Thoracic aorta (tissue), 2 donors: ENCODE data around the gene GCNT1. TPM values are rescaled to one million over a fixed set of nuclear protein-coding genes. Genes with fewer than 3 reads are reported as not detected.
"Not testable (repeated sequence)": the region's sequence is repeated elsewhere in the genome, so short reads cannot be mapped to it uniquely, and the experiment has no call there.

Experiments used
- ATAC-seq: fragments of 150-250 bp; one replicate; pipeline ENCODE4 v1.8.0; 2017; ENCODE audit warnings: low read depth; ENCODE audit not compliant: insufficient number of reproducible peaks, low FRiP score
- DNase-seq: peaks from one replicate; pipeline ENCODE4 v3.0.0-alpha.2; 2020; ENCODE audit warnings: low spot score
- H3K27ac ChIP-seq, 2 donors: fragments of 200-600 bp; sonication (generic); 1 replicate in 1 of 2; 2 replicates in 1 of 2; pipeline ENCODE4 v1.5.1; 2016; ENCODE audit warnings: mild to moderate bottlenecking in 2 of 2, moderate library complexity in 2 of 2
- H3K27me3 ChIP-seq: fragments of 200-600 bp; sonication (generic); replicated peaks from 2 replicates; pipeline ENCODE4 v1.6.0; 2016; ENCODE audit warnings: mild to moderate bottlenecking; ENCODE audit not compliant: insufficient read depth
- H3K36me3 ChIP-seq: fragments of 200-600 bp; sonication (generic); one replicate; pipeline ENCODE4 v1.5.1; 2016
- H3K4me1 ChIP-seq, 2 donors: fragments of 200-600 bp; sonication (generic); 1 replicate in 1 of 2; 2 replicates in 1 of 2; pipeline versions ENCODE4 v1.5.1 to v1.6.0; 2016; ENCODE audit warnings: low read depth in 2 of 2, mild to moderate bottlenecking in 1 of 2; ENCODE audit not compliant: control insufficient read depth in 1 of 2
- H3K4me3 ChIP-seq: fragments of 200-600 bp; sonication (generic); 2 replicates; pipeline ENCODE4 v1.5.1; 2016; ENCODE audit warnings: mild to moderate bottlenecking
- H3K9me3 ChIP-seq: fragments of 200-600 bp; sonication (generic); 2 replicates; pipeline ENCODE4 v1.5.1; 2016
- total RNA-seq, 2 donors: library from RNA; depleted of rRNA; stranded (reverse); fragments of >200 nt; gene quantifications; one replicate each; pipeline versions ENCODE4 v1.1.0 to v1.2.3, GENCODE V29; 2016
- TF ChIP-seq, protein P1 (sequence below): fragments of 200-600 bp; sonication (generic); IDR thresholded peaks from one replicate; pipeline ENCODE4 v1.5.1; 2019; ENCODE audit warnings: antibody characterized with exemption

Gene GCNT1
- total RNA-seq, 2 donors from 2014 or later: 17.1 to 24.1 TPM

DNA sequence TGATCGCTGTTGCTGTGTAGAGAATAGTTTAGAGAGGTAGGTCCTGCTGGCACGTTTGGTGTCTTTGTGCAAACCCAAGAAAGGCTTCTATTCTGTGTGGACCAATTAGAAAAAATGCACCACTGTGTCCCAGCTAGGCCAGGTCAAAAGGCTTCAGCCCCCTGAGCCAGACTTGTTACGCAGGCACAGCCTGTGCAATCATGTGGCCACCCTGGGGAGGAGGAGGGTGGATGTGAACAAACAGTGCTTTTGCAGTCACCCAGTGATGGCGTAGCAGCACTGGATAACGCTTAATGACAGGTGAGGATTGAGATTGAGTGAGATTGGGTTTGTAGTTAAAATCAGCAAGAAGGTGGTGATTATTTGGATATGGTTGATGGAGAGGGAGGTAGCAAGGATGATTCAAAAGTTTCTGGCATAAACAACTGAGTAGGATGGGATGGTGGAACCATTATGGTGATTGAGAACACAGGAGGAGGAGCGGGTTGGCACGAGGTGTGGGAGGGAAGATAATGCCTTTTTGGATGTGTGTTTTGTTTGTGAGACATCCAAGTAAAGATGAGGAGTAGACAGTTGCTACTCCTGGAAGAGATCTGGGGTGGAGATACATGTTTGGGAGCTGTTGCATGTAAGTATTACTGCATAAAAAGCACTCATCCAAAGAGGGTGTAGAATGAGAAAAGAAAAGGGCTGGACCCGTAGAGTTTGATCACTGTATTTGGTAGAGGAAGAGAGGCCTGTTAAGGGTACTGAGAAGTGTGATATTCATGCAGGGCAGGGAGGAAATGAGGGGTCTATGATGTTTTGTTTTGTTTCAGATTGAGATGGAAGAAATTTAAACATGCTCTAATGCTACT is 6.7 kb downstream of the GCNT1 start:
- Histone ChIP-seq H3K36me3 (no peaks in the 10 kb centered on the region), H3K27me3 (no peaks in the 10 kb centered on the region), H3K4me1 (no peaks in the 10 kb centered on the region), H3K4me3 (no peak overlapping the region), H3K9me3 (no peaks in the 10 kb centered on the region), H3K27ac (no peak overlapping the region)
- TF ChIP-seq, protein P1, sequence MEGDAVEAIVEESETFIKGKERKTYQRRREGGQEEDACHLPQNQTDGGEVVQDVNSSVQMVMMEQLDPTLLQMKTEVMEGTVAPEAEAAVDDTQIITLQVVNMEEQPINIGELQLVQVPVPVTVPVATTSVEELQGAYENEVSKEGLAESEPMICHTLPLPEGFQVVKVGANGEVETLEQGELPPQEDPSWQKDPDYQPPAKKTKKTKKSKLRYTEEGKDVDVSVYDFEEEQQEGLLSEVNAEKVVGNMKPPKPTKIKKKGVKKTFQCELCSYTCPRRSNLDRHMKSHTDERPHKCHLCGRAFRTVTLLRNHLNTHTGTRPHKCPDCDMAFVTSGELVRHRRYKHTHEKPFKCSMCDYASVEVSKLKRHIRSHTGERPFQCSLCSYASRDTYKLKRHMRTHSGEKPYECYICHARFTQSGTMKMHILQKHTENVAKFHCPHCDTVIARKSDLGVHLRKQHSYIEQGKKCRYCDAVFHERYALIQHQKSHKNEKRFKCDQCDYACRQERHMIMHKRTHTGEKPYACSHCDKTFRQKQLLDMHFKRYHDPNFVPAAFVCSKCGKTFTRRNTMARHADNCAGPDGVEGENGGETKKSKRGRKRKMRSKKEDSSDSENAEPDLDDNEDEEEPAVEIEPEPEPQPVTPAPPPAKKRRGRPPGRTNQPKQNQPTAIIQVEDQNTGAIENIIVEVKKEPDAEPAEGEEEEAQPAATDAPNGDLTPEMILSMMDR: no peak
- DNase-seq (no peak), ATAC-seq (no peak)

DNA sequence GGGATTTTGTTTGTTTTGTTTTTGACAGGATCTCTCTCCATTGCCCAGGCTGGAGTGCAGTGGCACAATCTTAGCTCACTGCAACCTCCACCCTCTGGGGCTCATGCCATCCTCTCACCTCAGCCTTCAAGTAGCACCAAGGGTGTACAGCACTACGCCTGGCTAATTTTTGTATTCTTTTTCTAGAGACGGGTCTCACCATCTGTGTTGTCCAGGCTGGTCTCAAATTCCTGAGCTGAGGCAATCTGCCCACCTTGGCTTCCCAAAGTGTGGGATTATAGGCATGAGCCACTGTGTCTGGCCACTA is 7.3 kb downstream of the GCNT1 start:
- Histone ChIP-seq H3K4me3 (no peak overlapping the region), H3K27ac (no peak overlapping the region), H3K36me3 (no peaks in the 10 kb centered on the region), H3K4me1 (no peaks in the 10 kb centered on the region), H3K27me3 (no peaks in the 10 kb centered on the region), H3K9me3 (no peaks in the 10 kb centered on the region)
- DNase-seq (no peak), ATAC-seq (no peak)
- TF ChIP-seq, protein P1: no peak

DNA sequence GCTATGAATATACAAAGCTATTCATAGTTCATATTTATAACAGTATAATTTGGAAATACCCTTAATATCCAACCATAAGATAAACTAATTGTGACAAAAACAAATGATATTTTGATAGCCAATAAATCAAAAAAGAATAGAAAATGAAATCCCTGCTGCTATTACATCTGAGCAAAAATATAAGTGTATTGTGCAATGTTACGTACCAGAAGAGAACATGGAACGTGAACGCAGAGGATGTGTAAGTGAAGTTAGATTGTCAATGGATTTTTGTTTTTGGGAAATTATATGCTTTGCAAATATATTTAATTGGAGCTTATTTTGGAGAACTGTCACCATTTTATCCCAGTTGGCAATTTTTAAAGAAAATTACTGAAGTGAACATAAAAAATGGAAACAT is 15.4 kb downstream of the GCNT1 start:
- Histone ChIP-seq H3K36me3 (no peaks in the 10 kb centered on the region), H3K27ac (no peak overlapping the region), H3K4me1 (no peaks in the 10 kb centered on the region), H3K9me3 (no peaks in the 10 kb centered on the region), H3K4me3 (no peak overlapping the region), H3K27me3 (no peaks in the 10 kb centered on the region)
- TF ChIP-seq, protein P1: no peak
- DNase-seq: no peak
- ATAC-seq: no peak

DNA sequence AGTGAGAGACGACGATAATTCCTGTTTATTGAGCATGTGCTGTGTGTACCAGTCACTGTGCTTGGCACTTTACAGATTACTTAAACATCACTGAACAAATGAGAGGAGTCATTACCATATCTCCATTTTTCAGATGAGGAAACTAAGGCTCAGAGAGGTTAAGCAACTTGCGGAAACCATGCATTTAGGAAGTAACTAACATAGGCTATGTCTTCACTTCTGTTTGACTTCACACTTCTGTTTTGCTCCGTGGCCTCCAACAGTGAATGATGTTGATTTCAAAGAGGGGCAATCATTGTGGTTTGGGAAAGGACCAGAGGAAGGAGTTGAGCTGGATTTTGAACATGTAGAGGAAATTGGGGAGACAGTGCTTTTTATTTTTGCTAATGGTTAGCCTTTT is 16.7 kb downstream of the GCNT1 start:
- Histone ChIP-seq H3K36me3 (no peaks in the 10 kb centered on the region), H3K9me3 (no peaks in the 10 kb centered on the region), H3K27ac (no peak overlapping the region), H3K27me3 (no peaks in the 10 kb centered on the region), H3K4me1 (no peaks in the 10 kb centered on the region), H3K4me3 (no peak overlapping the region)
- TF ChIP-seq, protein P1: no peak
- DNase-seq: no peak
- ATAC-seq: no peak

DNA sequence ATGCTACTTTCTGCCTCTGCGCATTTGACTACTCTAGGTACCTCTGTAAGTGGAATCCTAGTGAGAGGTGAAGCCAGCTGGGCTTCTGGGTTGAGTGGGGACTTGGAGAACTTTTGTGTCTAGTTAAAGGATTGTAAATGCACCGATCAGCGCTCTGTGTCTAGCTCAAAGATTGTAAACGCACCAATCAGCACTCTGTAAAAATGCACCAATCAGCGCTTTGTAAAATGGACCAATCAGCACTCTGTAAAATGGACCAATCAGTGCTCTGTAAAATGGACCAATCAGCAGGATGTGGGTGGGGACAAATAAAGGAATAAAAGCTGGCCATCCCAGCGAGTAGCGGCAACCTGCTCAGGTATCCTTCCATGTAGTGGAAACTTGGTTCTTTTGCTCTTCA is 18.8 kb downstream of the GCNT1 start:
- not testable (repeated sequence) for ATAC-seq, H3K4me1 ChIP-seq

DNA sequence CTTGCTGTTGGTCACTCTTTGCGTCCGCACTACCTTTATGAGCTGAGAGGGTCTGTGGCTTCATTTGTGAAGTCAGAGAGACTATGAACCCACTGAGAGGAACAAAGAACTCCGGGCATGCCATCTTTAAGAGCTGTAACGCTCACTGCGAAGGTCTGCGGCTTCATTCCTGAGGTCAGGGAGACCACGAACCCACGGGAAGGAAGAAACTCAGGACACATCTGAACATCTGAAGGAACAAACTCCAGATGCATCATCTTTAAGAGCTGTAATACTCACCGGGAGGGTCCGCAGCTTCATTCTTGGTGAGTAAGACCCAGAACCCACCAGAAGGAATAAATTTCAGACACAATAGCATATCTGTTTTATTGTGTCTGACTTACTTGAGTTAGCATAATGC is 19.2 kb downstream of the GCNT1 start:
- no peaks in the 10 kb centered on the region for H3K27me3 ChIP-seq
- no peaks in the 10 kb centered on the region for H3K4me1 ChIP-seq
- ATAC-seq (no peak), DNase-seq (no peak)
- TF ChIP-seq, protein P1: no peak
- no peak overlapping the region for H3K27ac ChIP-seq
- no peak overlapping the region for H3K4me3 ChIP-seq
- no peaks in the 10 kb centered on the region for H3K36me3 ChIP-seq
- no peaks in the 10 kb centered on the region for H3K9me3 ChIP-seq

More for the DNA sequence above, 18.8 kb downstream of the GCNT1 start:
- H3K27ac ChIP-seq, H3K36me3 ChIP-seq, DNase-seq, H3K4me3 ChIP-seq, H3K9me3 ChIP-seq, H3K27me3 ChIP-seq: not testable (repeated sequence)

DNA sequence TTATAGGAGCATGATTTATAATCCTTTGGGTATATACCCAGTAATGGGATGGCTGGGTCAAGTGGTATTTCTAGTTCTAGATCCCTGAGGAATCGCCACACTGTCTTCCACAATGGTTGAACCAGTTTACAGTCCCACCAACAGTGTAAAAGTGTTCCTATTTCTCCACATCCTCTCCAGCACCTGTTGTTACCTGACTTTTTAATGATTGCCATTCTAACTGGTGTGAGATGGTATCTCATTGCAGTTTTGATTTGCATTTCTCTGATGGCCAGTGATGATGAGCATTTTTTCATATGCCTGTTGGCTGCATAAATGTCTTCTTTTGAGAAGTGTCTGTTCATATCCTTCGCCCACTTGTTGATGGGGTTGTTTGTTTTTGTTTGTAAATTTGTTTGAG is 20.4 kb downstream of the GCNT1 start:
- H3K4me1 ChIP-seq, ATAC-seq, H3K27me3 ChIP-seq, DNase-seq, H3K9me3 ChIP-seq, H3K27ac ChIP-seq, H3K36me3 ChIP-seq, H3K4me3 ChIP-seq: not testable (repeated sequence)
